Endodermal cell (in vitro differentiated cells): ENCODE results near the gene TAAR2. TPM values are rescaled to one million over a fixed set of nuclear protein-coding genes. Genes with fewer than 3 reads are reported as not detected.

Experiments
- DNase-seq: peaks from one replicate; pipeline ENCODE4 v3.0.0-alpha.2; 2017
- H3K27ac ChIP-seq: 2 replicates; pipeline ENCODE4 v1.5.1; 2013; ENCODE audit warnings: mild to moderate bottlenecking, low read depth, low read length, moderate library complexity
- H3K27me3 ChIP-seq: 2 replicates; pipeline ENCODE4 v1.6.1; 2013; ENCODE audit warnings: mild to moderate bottlenecking, low read length, moderate library complexity; ENCODE audit not compliant: insufficient read depth, control insufficient read depth, poor library complexity, severe bottlenecking
- H3K36me3 ChIP-seq: 2 replicates; pipeline ENCODE4 v1.7.0; 2013; ENCODE audit warnings: mild to moderate bottlenecking, low read length, moderate library complexity; ENCODE audit not compliant: control insufficient read depth, insufficient read depth
- H3K4me1 ChIP-seq: one replicate; pipeline ENCODE4 v1.7.0; 2013; ENCODE audit warnings: low read length; ENCODE audit not compliant: control insufficient read depth, insufficient read depth
- H3K4me3 ChIP-seq: 2 replicates; pipeline ENCODE4 v1.5.1; 2013; ENCODE audit warnings: mild to moderate bottlenecking, low read length, moderate library complexity
- H3K9ac ChIP-seq: 2 replicates; pipeline ENCODE4 v1.6.1; 2013; ENCODE audit warnings: mild to moderate bottlenecking, low read length, moderate library complexity; ENCODE audit not compliant: poor library complexity, severe bottlenecking; ENCODE audit errors: extremely low read depth
- H3K9me3 ChIP-seq: 2 replicates; pipeline ENCODE4 v1.6.1; 2013; ENCODE audit warnings: mild to moderate bottlenecking, low read length, moderate library complexity; ENCODE audit not compliant: control insufficient read depth
- H3K27ac Mint-ChIP-seq: 2 replicates; pipeline ENCODE4 v1.8.0; 2020; ENCODE audit warnings: mixed read lengths
- H3K27me3 Mint-ChIP-seq: 2 replicates; pipeline ENCODE4 v1.8.0; 2021; ENCODE audit warnings: mild to moderate bottlenecking, mixed read lengths; ENCODE audit not compliant: insufficient read depth
- H3K36me3 Mint-ChIP-seq: 2 replicates; pipeline ENCODE4 v1.8.0; 2020; ENCODE audit warnings: low read depth, mixed read lengths
- H3K4me1 Mint-ChIP-seq: 2 replicates; pipeline ENCODE4 v1.8.0; 2020; ENCODE audit warnings: mixed read lengths
- H3K4me3 Mint-ChIP-seq: 2 replicates; pipeline ENCODE4 v1.8.0; 2020; ENCODE audit warnings: mild to moderate bottlenecking, moderate library complexity, mixed read lengths
- H3K9me3 Mint-ChIP-seq: 2 replicates; pipeline ENCODE4 v1.8.0; 2020; ENCODE audit warnings: mild to moderate bottlenecking, mixed read lengths
- WGBS, 2 experiments: methylation state at CpG; one replicate each; pipeline versions ENCODE4 v1.1.5 to v1.1.7; 2013; ENCODE audit warnings: missing lambda C conversion rate in 2 of 2, mixed read lengths in 1 of 2; ENCODE audit not compliant: insufficient coverage in 1 of 2, insufficient read length in 1 of 2; 5-methylcytosine and 5-hydroxymethylcytosine counted together
- total RNA-seq, 2 donors: library from RNA; stranded (reverse); fragmentation: NEBNext Ultra II Directional in 1 of 2; extraction: Animal tissue kit (Norgen Biotek cat#: 25700) in 1 of 2; gene quantifications; 2 replicates in 1 of 2; 3 replicates in 1 of 2; pipeline ENCODE4 v1.2.1, GENCODE V29; 2021
- TF ChIP-seq, protein P1 (sequence below): fragments of 200-600 bp; sonication (generic); conservative IDR thresholded peaks from 2 replicates; pipeline ENCODE4 v1.5.0; 2021; ENCODE audit warnings: antibody characterized with exemption, mild to moderate bottlenecking

TAAR2 gene
- total RNA-seq, 2 donors from 2014 or later: not detected

DNA sequence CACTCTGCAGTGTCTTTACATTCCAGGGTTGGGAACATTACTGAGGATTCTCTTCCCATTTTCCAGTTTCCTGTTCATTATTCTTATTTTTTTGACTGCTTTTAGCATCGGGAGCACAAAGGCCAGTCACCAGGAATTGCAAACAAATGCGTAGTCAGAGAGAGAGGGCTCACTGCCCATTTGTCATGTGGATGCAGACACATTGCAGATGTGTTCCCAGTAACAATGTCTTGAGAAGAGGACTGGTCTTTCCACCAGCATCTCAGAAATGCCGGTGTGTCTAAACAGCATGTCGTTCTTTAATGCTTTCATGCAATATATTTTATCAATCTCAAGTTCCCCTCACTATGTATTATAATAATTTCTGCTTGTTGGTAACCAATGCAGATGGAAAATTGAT is 54.9 kb downstream of the TAAR2 start:
- peaks cover 19% of the 10 kb centered on the region for H3K4me1 Mint-ChIP-seq
- no peak for DNase-seq
- no peak overlapping the region for H3K27ac Mint-ChIP-seq
- H3K9ac ChIP-seq: no peak overlapping the region
- H3K27ac ChIP-seq: peak overlapping the region; percentile 10
- peaks cover 9% of the 10 kb centered on the region for H3K27me3 ChIP-seq
- no peaks in the 10 kb centered on the region for H3K36me3 ChIP-seq
- H3K27me3 Mint-ChIP-seq: peaks cover 3% of the 10 kb centered on the region
- TF ChIP-seq, protein P1, sequence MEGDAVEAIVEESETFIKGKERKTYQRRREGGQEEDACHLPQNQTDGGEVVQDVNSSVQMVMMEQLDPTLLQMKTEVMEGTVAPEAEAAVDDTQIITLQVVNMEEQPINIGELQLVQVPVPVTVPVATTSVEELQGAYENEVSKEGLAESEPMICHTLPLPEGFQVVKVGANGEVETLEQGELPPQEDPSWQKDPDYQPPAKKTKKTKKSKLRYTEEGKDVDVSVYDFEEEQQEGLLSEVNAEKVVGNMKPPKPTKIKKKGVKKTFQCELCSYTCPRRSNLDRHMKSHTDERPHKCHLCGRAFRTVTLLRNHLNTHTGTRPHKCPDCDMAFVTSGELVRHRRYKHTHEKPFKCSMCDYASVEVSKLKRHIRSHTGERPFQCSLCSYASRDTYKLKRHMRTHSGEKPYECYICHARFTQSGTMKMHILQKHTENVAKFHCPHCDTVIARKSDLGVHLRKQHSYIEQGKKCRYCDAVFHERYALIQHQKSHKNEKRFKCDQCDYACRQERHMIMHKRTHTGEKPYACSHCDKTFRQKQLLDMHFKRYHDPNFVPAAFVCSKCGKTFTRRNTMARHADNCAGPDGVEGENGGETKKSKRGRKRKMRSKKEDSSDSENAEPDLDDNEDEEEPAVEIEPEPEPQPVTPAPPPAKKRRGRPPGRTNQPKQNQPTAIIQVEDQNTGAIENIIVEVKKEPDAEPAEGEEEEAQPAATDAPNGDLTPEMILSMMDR: no peak
- WGBS, 2 experiments: 36 to 81% methylated on average over 2 to 4 of the region's 4 CpGs
- H3K4me3 Mint-ChIP-seq: no peak overlapping the region
- no peaks in the 10 kb centered on the region for H3K4me1 ChIP-seq
- no peaks in the 10 kb centered on the region for H3K36me3 Mint-ChIP-seq
- H3K4me3 ChIP-seq: no peak overlapping the region
- no peaks in the 10 kb centered on the region for H3K9me3 Mint-ChIP-seq
- H3K9me3 ChIP-seq: no peaks in the 10 kb centered on the region

- no peaks in the 10 kb centered on the region for H3K9me3 Mint-ChIP-seq
- H3K27ac ChIP-seq: no peak overlapping the region
- peaks cover 9% of the 10 kb centered on the region for H3K27me3 ChIP-seq
- no peak overlapping the region for H3K27ac Mint-ChIP-seq
- DNase-seq: no peak
- H3K9me3 ChIP-seq: no peaks in the 10 kb centered on the region
- no peaks in the 10 kb centered on the region for H3K4me1 ChIP-seq
- no peak overlapping the region for H3K9ac ChIP-seq
- H3K4me3 ChIP-seq: no peak overlapping the region
- H3K4me3 Mint-ChIP-seq: no peak overlapping the region
- H3K4me1 Mint-ChIP-seq: peaks cover 19% of the 10 kb centered on the region
- H3K27me3 Mint-ChIP-seq: peaks cover 3% of the 10 kb centered on the region
- 50 to 82% methylated on average over 2 to 6 of the region's 6 CpGs for WGBS, 2 experiments
- no peaks in the 10 kb centered on the region for H3K36me3 Mint-ChIP-seq
- no peaks in the 10 kb centered on the region for H3K36me3 ChIP-seq
- TF ChIP-seq, protein P1: no peak
These were observed 55.5 kb downstream of the TAAR2 start for GRCh38 chr6:132568611-132569010.

DNA sequence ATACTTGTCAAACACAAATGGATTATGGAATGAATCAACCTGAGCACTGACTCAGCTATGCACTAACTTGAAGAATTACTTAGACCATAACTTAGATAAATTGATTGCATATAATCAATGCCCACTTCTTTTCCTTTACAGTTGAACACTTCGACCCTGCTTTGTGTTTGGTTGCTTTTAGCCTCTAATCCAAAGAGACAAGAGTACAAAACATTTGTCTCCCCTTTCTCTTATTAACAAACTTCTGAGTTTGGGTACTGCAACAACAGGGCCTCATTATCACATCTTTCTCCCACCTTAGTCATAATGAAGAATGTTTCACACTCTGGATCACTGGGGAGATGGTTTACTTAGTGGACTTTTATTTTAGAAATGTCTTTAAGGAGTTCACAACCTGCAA is 56.5 kb downstream of the TAAR2 start:
- no peak for DNase-seq
- H3K27me3 ChIP-seq: peaks cover 9% of the 10 kb centered on the region
- H3K9me3 Mint-ChIP-seq: no peaks in the 10 kb centered on the region
- peaks cover 3% of the 10 kb centered on the region for H3K27me3 Mint-ChIP-seq
- H3K9ac ChIP-seq: no peak overlapping the region
- no peaks in the 10 kb centered on the region for H3K9me3 ChIP-seq
- 67 to 90% methylated on average over 1 of the region's 1 CpG for WGBS, 2 experiments
- no peak overlapping the region for H3K4me3 Mint-ChIP-seq
- H3K36me3 ChIP-seq: no peaks in the 10 kb centered on the region
- no peaks in the 10 kb centered on the region for H3K4me1 ChIP-seq
- no peak overlapping the region for H3K27ac Mint-ChIP-seq
- H3K36me3 Mint-ChIP-seq: no peaks in the 10 kb centered on the region
- no peak overlapping the region for H3K4me3 ChIP-seq
- TF ChIP-seq, protein P1: no peak
- H3K27ac ChIP-seq: no peak overlapping the region
- H3K4me1 Mint-ChIP-seq: peaks cover 19% of the 10 kb centered on the region

Other genes starting within 250 kb of the TAAR2 start
- gene MOXD1, start 222.8 kb downstream of the TAAR2 start, total RNA-seq: 1 to 10 TPM; 1.3 to 3.2 TPM
- 10 to 100 TPM; 36.6 to 41.7 TPM for gene STX7, start 111.2 kb downstream of the TAAR2 start, total RNA-seq
- not detected for gene TAAR9, start 86.0 kb downstream of the TAAR2 start, total RNA-seq
- not detected for gene TAAR8, start 71.6 kb downstream of the TAAR2 start, total RNA-seq
- gene TAAR6, start 54.0 kb downstream of the TAAR2 start, total RNA-seq: not detected
- gene TAAR5, start 34.5 kb downstream of the TAAR2 start, total RNA-seq: not detected
- not detected for gene TAAR1, start 34.9 kb upstream of the TAAR2 start, total RNA-seq
- gene VNN1, start 89.8 kb upstream of the TAAR2 start, total RNA-seq: not detected
- not detected for gene VNN2, start 133.6 kb upstream of the TAAR2 start, total RNA-seq
- gene SLC18B1, start 174.4 kb upstream of the TAAR2 start, total RNA-seq: 10 to 100 TPM; 10.9 to 15.3 TPM
- 1,000 to 10,000 TPM; 1,249 to 1,298 TPM for gene RPS12, start 190.3 kb upstream of the TAAR2 start, total RNA-seq